ENCODE measurements around the gene FKBP5.

GRCh38 chr6:35605600-35605999 is 83.1 kb downstream of the FKBP5 start:
- TF ChIP-seq, protein P1, sequence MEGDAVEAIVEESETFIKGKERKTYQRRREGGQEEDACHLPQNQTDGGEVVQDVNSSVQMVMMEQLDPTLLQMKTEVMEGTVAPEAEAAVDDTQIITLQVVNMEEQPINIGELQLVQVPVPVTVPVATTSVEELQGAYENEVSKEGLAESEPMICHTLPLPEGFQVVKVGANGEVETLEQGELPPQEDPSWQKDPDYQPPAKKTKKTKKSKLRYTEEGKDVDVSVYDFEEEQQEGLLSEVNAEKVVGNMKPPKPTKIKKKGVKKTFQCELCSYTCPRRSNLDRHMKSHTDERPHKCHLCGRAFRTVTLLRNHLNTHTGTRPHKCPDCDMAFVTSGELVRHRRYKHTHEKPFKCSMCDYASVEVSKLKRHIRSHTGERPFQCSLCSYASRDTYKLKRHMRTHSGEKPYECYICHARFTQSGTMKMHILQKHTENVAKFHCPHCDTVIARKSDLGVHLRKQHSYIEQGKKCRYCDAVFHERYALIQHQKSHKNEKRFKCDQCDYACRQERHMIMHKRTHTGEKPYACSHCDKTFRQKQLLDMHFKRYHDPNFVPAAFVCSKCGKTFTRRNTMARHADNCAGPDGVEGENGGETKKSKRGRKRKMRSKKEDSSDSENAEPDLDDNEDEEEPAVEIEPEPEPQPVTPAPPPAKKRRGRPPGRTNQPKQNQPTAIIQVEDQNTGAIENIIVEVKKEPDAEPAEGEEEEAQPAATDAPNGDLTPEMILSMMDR (IDR thresholded peaks at IDR 0.05): no peak
- TF ChIP-seq EP300 (IDR thresholded peaks at IDR 0.05) (no peak), POLR2A (IDR thresholded peaks at IDR 0.05) (no peak)

Data from ovary (tissue), 3 donors.